BLaER1 (cell line): ENCODE measurements around the gene ITGB7.

Experiments
- H3K27ac ChIP-seq: shearing (Covaris generic); formaldehyde crosslinking; 2 replicates; pipeline ENCODE4 v1.8.1; 2022
- H3K27me3 ChIP-seq: shearing (Covaris generic); formaldehyde crosslinking; 2 replicates; pipeline ENCODE4 v1.8.1; 2022
- H3K36me3 ChIP-seq: shearing (Covaris generic); formaldehyde crosslinking; 2 replicates; pipeline ENCODE4 v1.8.1; 2022
- H3K4me1 ChIP-seq: shearing (Covaris generic); formaldehyde crosslinking; 2 replicates; pipeline ENCODE4 v1.8.1; 2022
- H3K4me2 ChIP-seq: shearing (Covaris generic); formaldehyde crosslinking; 2 replicates; pipeline ENCODE4 v1.8.1; 2022
- H3K4me3 ChIP-seq: shearing (Covaris generic); formaldehyde crosslinking; 2 replicates; pipeline ENCODE4 v1.8.1; 2022
- H3K9ac ChIP-seq: shearing (Covaris generic); formaldehyde crosslinking; 2 replicates; pipeline ENCODE4 v1.8.1; 2022
- H3K9me3 ChIP-seq: shearing (Covaris generic); formaldehyde crosslinking; 2 replicates; pipeline ENCODE4 v1.8.1; 2022
- H4K20me1 ChIP-seq: shearing (Covaris generic); formaldehyde crosslinking; 2 replicates; pipeline ENCODE4 v1.8.1; 2022
- Cebpa-rat ChIP-seq: shearing (Covaris generic); IDR thresholded peaks from 2 replicates; pipeline ENCODE4 v1.8.1; 2022

The ITGB7 gene

DNA sequence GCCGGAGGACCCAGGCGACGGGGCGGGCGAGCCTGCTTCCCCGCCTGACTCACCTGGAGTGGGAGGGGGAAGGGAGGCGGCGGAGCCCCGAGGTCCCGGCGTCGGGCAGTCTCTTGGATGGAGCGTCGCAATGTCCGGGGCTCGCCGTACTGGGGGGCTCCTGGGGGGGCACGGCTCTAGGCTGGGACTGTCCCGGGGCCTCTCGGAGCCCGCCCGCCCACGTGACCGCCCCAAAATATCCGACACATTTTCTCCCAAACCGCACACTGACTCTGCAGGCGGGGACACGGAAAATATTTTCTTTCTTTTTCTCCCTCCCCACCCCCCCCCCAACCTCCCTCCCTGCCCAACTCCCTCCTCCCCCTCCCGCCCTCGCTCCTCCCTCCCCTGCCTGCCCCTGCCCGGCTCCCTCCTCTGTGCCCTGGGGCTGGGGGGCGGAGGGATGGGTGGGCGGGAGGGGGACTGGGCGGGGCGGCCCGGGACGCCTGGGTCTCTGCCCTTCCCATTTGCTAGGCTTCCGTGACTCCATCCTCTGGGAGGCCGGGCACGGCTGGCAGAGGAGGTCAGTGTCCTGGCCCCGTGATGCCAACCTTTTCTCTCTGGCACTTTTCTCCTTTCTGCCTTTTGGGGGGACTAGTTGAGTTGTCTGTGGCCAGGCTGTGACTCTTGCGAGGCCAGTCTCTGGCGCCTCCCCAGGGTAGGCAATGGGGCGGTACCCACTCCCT, 25.0 kb upstream of the ITGB7 start, which contains the start of gene RARG:
TSS of gene RARG (minus strand) at position 289 of the 725 bp plus-strand sequence. CDS start 4,664 bp downstream, outside the sequence.
- peak within 1 kb of the TSS; percentile 99 for H3K4me2 ChIP-seq
- peaks cover 11% of the 10 kb centered on the region for H3K36me3 ChIP-seq
- no peaks in the 10 kb centered on the region for H4K20me1 ChIP-seq
- no peaks in the 10 kb centered on the region for H3K27me3 ChIP-seq
- peak within 1 kb of the TSS; percentile 77 for H3K27ac ChIP-seq
- peak within 1 kb of the TSS; percentile 73 for H3K4me3 ChIP-seq
- TF ChIP-seq Cebpa-rat = no peak
- H3K9me3 ChIP-seq = no peaks in the 10 kb centered on the region
- H3K9ac ChIP-seq = peak within 1 kb of the TSS; percentile 82
- peaks cover 71% of the 10 kb centered on the region for H3K4me1 ChIP-seq

DNA sequence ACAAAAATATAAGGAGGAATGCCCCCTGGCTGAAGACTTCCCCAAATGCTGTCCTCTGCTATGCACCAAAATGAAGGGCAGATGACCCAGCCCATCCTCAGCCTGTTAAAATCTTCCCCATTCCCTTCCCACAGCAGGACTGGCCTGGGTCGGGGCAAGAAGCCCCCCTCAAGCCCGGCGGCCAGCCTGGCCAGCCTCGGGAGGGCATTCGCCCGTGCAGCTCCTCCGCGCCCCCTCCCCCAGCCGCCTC, 24.5 kb upstream of the ITGB7 start:
- Histone ChIP-seq H3K27me3 (no peaks in the 10 kb centered on the region), H3K27ac (peak overlapping the region; percentile 77), H4K20me1 (no peaks in the 10 kb centered on the region), H3K4me1 (peaks cover 66% of the 10 kb centered on the region), H3K9ac (peak overlapping the region; percentile 82), H3K9me3 (no peaks in the 10 kb centered on the region), H3K36me3 (peaks cover 16% of the 10 kb centered on the region), H3K4me2 (peak overlapping the region; percentile 97), H3K4me3 (peak overlapping the region; percentile 73)
- no peak for TF ChIP-seq Cebpa-rat

DNA sequence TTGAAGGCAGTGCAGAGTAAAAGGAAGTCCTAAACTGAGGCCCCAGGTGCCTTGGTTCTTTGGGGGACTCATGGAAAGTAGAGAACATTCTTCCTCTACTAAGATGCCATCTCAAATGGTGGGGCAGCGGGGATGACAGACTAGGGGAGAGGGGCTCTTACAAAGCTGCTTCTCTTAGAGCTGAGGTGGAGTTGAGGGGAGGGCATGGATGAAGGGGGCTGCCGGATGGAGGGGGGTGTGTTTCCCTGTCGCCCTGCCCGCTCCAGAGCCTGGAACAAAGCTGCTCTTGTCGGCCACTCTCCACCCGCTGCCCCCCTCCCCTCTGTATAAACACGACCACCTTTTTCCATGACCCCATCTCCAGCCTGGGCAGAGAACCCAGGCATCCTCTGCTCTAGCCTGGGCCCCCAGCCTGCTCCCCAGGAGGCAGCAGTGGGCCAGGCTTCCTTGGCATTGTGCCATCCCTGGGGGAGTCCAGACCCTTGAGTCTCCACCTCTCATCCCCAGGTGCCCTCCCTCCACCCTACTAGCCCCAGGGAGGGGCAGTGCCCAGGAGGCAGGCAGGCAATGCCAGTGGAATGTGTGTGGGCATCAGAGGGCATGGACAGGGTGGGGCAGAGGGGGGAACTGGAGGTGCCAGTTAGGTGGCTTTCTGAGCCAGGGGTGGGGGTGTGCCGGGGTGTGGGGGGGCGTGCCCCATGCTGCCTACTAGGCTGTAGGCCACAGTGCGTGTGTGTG, 23.2 kb upstream of the ITGB7 start:
- no peak overlapping the region for H3K9ac ChIP-seq
- peaks cover 18% of the 10 kb centered on the region for H3K36me3 ChIP-seq
- peak overlapping the region; percentile 24; the same call in 1 of the 2 replicates for H3K4me2 ChIP-seq
- H3K27me3 ChIP-seq = no peaks in the 10 kb centered on the region
- H3K27ac ChIP-seq = peak overlapping the region; percentile 13; the same call in 1 of the 2 replicates
- H3K4me1 ChIP-seq = peaks cover 62% of the 10 kb centered on the region
- no peak for TF ChIP-seq Cebpa-rat
- no peak overlapping the region for H3K4me3 ChIP-seq
- no peaks in the 10 kb centered on the region for H3K9me3 ChIP-seq
- no peaks in the 10 kb centered on the region for H4K20me1 ChIP-seq

- H3K4me2 ChIP-seq = 0 out of 2 replicates have a peak overlapping the region, but pooled peaks have one; percentile 10
- H3K27me3 ChIP-seq = no peaks in the 10 kb centered on the region
- no peaks in the 10 kb centered on the region for H4K20me1 ChIP-seq
- peak overlapping the region; percentile 13; the same call in 1 of the 2 replicates for H3K27ac ChIP-seq
- H3K4me3 ChIP-seq = no peak overlapping the region
- H3K4me1 ChIP-seq = peaks cover 62% of the 10 kb centered on the region
- no peak overlapping the region for H3K9ac ChIP-seq
- peaks cover 18% of the 10 kb centered on the region for H3K36me3 ChIP-seq
- H3K9me3 ChIP-seq = no peaks in the 10 kb centered on the region
- no peak for TF ChIP-seq Cebpa-rat
Observed at GRCh38 chr12:53229454-53229853, 22.4 kb upstream of the ITGB7 start.

GRCh38 chr12:53227836-53228235, 20.8 kb upstream of the ITGB7 start:
- Histone ChIP-seq H4K20me1 (no peaks in the 10 kb centered on the region), H3K36me3 (peaks cover 18% of the 10 kb centered on the region), H3K9me3 (no peaks in the 10 kb centered on the region), H3K4me2 (no peak overlapping the region), H3K4me1 (peaks cover 62% of the 10 kb centered on the region), H3K27ac (no peak overlapping the region), H3K9ac (no peak overlapping the region), H3K4me3 (no peak overlapping the region), H3K27me3 (no peaks in the 10 kb centered on the region)
- no peak for TF ChIP-seq Cebpa-rat

DNA sequence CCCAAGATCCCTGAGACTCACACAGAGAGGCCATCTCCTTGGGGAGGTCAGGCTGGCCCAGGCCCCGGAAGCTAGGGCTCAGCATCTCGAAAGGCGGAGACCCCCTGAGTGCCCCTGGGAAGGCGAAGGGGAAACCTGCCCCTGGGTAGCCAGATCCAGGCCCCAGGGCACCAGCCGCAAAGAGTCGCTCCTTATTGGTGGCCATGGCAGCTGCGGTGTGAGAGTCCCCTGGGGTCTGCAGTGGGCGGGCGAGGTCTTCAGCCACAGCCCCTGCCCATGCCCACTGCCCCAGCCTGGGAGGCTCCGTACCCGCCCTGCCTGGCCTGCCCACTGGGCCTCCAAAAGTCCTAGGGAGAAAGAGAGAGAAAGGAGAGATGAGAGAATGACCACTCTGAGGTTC, 20.3 kb upstream of the ITGB7 start:
- H3K27ac ChIP-seq = no peak overlapping the region
- H3K4me3 ChIP-seq = no peak overlapping the region
- no peak overlapping the region for H3K9ac ChIP-seq
- no peak for TF ChIP-seq Cebpa-rat
- H3K4me1 ChIP-seq = peaks cover 62% of the 10 kb centered on the region
- no peaks in the 10 kb centered on the region for H3K27me3 ChIP-seq
- H3K9me3 ChIP-seq = no peaks in the 10 kb centered on the region
- peaks cover 18% of the 10 kb centered on the region for H3K36me3 ChIP-seq
- no peaks in the 10 kb centered on the region for H4K20me1 ChIP-seq
- H3K4me2 ChIP-seq = no peak overlapping the region

DNA sequence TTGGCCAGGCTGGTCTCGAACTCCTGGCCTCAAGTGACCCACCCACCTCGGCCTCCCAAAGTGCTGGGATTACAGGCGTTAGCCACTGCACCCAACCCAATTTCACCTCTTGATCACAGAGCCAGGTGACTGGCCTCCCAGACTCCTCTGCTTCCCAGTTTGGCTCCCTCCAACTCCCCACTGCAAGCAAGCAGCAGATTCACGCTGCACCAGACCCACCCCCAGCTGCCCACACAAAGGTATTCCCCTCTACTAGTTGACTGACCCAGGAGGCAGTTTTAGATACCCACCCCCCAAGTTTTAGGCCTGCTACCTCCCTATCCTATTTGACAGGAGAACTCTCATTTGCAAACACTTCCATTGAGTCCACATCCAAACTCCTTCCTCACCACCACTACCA, 19.8 kb upstream of the ITGB7 start:
- no peak overlapping the region for H3K4me2 ChIP-seq
- no peak overlapping the region for H3K9ac ChIP-seq
- H3K4me3 ChIP-seq = no peak overlapping the region
- peaks cover 65% of the 10 kb centered on the region for H3K4me1 ChIP-seq
- H3K27me3 ChIP-seq = no peaks in the 10 kb centered on the region
- H3K36me3 ChIP-seq = peaks cover 18% of the 10 kb centered on the region
- H4K20me1 ChIP-seq = no peaks in the 10 kb centered on the region
- TF ChIP-seq Cebpa-rat = no peak
- H3K9me3 ChIP-seq = no peaks in the 10 kb centered on the region
- no peak overlapping the region for H3K27ac ChIP-seq

GRCh38 chr12:53225635-53226424, 18.8 kb upstream of the ITGB7 start:
- Histone ChIP-seq H3K27ac (peak overlapping the region; percentile 4; the same call in 1 of the 2 replicates), H4K20me1 (no peaks in the 10 kb centered on the region), H3K36me3 (peaks cover 18% of the 10 kb centered on the region), H3K9ac (no peak overlapping the region), H3K9me3 (no peaks in the 10 kb centered on the region), H3K4me3 (no peak overlapping the region), H3K4me1 (peaks cover 56% of the 10 kb centered on the region), H3K4me2 (peak overlapping the region; percentile 93), H3K27me3 (no peaks in the 10 kb centered on the region)
- no peak for TF ChIP-seq Cebpa-rat

DNA sequence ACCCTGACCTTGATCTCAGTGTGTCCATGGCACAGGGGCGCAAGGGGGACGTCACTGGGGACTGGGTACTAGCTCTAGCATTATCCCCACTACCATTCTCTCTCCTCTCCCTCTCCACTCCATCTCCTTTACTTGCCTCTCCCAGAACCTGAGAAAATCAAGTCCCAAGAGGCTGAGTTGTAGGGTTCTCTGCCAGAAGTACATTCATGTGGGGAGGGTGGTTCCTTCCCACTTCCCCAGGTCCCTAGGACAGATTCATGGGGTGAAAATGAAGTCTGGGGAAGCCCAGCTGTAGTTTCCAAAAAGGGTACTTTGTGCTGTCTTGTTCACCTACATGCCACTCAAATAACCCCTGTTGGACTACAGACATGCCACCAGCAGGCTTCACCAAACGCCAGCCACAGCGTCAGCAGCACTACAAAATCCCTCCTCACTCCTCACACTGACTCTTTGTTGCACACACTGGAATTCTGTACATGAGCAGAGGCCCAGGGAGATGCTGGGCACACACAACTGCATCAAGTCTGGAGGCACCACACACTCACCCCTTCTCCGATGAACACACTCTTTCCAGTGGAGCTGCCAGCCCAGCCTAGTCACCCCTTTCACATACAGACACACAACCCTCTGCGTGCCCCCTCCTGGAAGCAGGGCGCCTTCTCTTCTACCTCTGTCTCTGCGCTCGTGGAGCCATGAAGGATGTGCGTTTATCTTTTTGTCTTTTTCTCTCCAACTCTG, 18.0 kb upstream of the ITGB7 start:
- TF ChIP-seq Cebpa-rat = no peak
- Histone ChIP-seq H3K4me3 (no peak overlapping the region), H3K27ac (peak overlapping the region; percentile 4), H3K4me1 (peaks cover 50% of the 10 kb centered on the region), H3K9me3 (no peaks in the 10 kb centered on the region), H3K27me3 (no peaks in the 10 kb centered on the region), H4K20me1 (no peaks in the 10 kb centered on the region), H3K4me2 (peak overlapping the region; percentile 93), H3K36me3 (peaks cover 18% of the 10 kb centered on the region), H3K9ac (no peak overlapping the region)
